ENCODE results near the gene HOXA9.

Gene HOXA9

GRCh38 chr7:27164367-27165088, 809 bp downstream of the HOXA9 start:
- no peak for DNase-seq (ENCODE audit: low read depth in 2 of 2)

- DNase-seq (ENCODE audit: low read depth in 2 of 2), result no peak
Measured at GRCh38 chr7:27164045-27164366, 1.3 kb downstream of the HOXA9 start.

GRCh38 chr7:27163288-27164044, 1.9 kb downstream of the HOXA9 start:
- DNase-seq (ENCODE audit: low read depth in 2 of 2), result no peak

- no peak for DNase-seq (ENCODE audit: low read depth in 2 of 2)
Measured at GRCh38 chr7:27162561-27163287, 2.6 kb downstream of the HOXA9 start.

- no peak for DNase-seq (ENCODE audit: low read depth in 2 of 2)
Measured at GRCh38 chr7:27161721-27162560, 3.4 kb downstream of the HOXA9 start.

GRCh38 chr7:27161214-27161720, 4.1 kb downstream of the HOXA9 start:
- DNase-seq (ENCODE audit: low read depth in 2 of 2), result no peak

- DNase-seq (ENCODE audit: low read depth in 2 of 2), result peak; percentile 81 to 84
Measured at GRCh38 chr7:27160546-27161213, 4.7 kb downstream of the HOXA9 start.

GRCh38 chr7:27160145-27160545, 5.2 kb downstream of the HOXA9 start:
- no peak for DNase-seq (ENCODE audit: low read depth in 2 of 2)

GRCh38 chr7:27159266-27160144, 5.8 kb downstream of the HOXA9 start:
- DNase-seq (ENCODE audit: low read depth in 2 of 2), result no peak

GRCh38 chr7:27158436-27159265, 6.7 kb downstream of the HOXA9 start:
- no peak for DNase-seq (ENCODE audit: low read depth in 2 of 2)

- no peak for DNase-seq (ENCODE audit: low read depth in 2 of 2)
Measured at GRCh38 chr7:27157702-27158431, 7.5 kb downstream of the HOXA9 start.

- no peak for DNase-seq (ENCODE audit: low read depth in 2 of 2)
Measured at GRCh38 chr7:27156916-27157701, 8.2 kb downstream of the HOXA9 start.

GRCh38 chr7:27156508-27156898, 8.8 kb downstream of the HOXA9 start, which contains the start of gene HOXA7:
Gene HOXA7 (minus strand): TSS chr7:27156675. CDS start chr7:27156545, 130 bp downstream.
- DNase-seq (ENCODE audit: low read depth in 2 of 2), result no peak

GRCh38 chr7:27155816-27156507, 9.4 kb downstream of the HOXA9 start:
- no peak for DNase-seq (ENCODE audit: low read depth in 2 of 2)

GRCh38 chr7:27154901-27155815, 10.2 kb downstream of the HOXA9 start:
- DNase-seq (ENCODE audit: low read depth in 2 of 2), result no peak

- no peak for DNase-seq (ENCODE audit: low read depth in 2 of 2)
Measured at GRCh38 chr7:27154369-27154768, 11.0 kb downstream of the HOXA9 start.
